Lung (tissue), 12 donors: Measurements from ENCODE around the gene TEX9. TPM values are rescaled to one million over a fixed set of nuclear protein-coding genes. Genes with fewer than 3 reads are reported as not detected.

Source experiments
- ATAC-seq: fragments of 200-7000 bp; cut with Tn5 transposase; one replicate; pipeline ENCODE4 v1.9.1; 2020; ENCODE audit warnings: moderate number of reproducible peaks; ENCODE audit not compliant: insufficient read depth, low FRiP score
- DNase-seq, 3 donors: peaks; one replicate each; pipeline ENCODE4 v3.0.0-alpha.2; 2013 to 2017
- H3K27ac ChIP-seq, 2 donors: one replicate each; pipeline ENCODE4 v1.5.1; 2013; ENCODE audit warnings: mild to moderate bottlenecking in 2 of 2, moderate library complexity in 2 of 2, control low read depth in 1 of 2, inconsistent platforms in 1 of 2, low read depth in 1 of 2, low read length in 1 of 2
- H3K27me3 ChIP-seq, 3 donors: one replicate each; pipeline ENCODE4 v1.5.1; 2013; ENCODE audit warnings: low read length in 2 of 3; ENCODE audit not compliant: control insufficient read depth in 3 of 3, insufficient read depth in 3 of 3
- H3K36me3 ChIP-seq, 4 donors: one replicate each; pipeline ENCODE4 v1.5.1; 2013; ENCODE audit warnings: low read length in 4 of 4, mild to moderate bottlenecking in 1 of 4, moderate library complexity in 1 of 4; ENCODE audit not compliant: control insufficient read depth in 4 of 4, insufficient read depth in 4 of 4
- H3K4me1 ChIP-seq, 5 donors: one replicate each; pipeline ENCODE4 v1.5.1; 2013; ENCODE audit warnings: low read length in 5 of 5, mild to moderate bottlenecking in 2 of 5, moderate library complexity in 1 of 5; ENCODE audit not compliant: control insufficient read depth in 5 of 5, insufficient read depth in 5 of 5
- H3K4me3 ChIP-seq: one replicate; pipeline ENCODE4 v1.5.1; 2013; ENCODE audit warnings: mild to moderate bottlenecking, control low read depth, moderate library complexity
- H3K9ac ChIP-seq, 2 donors: one replicate each; pipeline ENCODE4 v1.5.1; 2013; ENCODE audit warnings: low read length in 2 of 2, control low read depth in 1 of 2; ENCODE audit not compliant: insufficient read depth in 1 of 2
- H3K9me3 ChIP-seq, 4 donors: one replicate each; pipeline ENCODE4 v1.5.1; 2013; ENCODE audit warnings: low read length in 3 of 4, mild to moderate bottlenecking in 1 of 4, moderate library complexity in 1 of 4; ENCODE audit not compliant: control insufficient read depth in 4 of 4, insufficient read depth in 3 of 4
- CTCF ChIP-seq: IDR thresholded peaks from 2 replicates; pipeline ENCODE4 v1.5.1; 2012; ENCODE audit warnings: mild to moderate bottlenecking; ENCODE audit errors: control extremely low read depth, extremely low read depth
- WGBS, 2 donors: extraction: QIAGEN DNeasy Blood & Tissue Kit; methylation state at CpG; one replicate each; pipeline ENCODE4 v1.1.7; 2013; 5-methylcytosine and 5-hydroxymethylcytosine counted together
- polyA plus RNA-seq, 2 donors: library from polyadenylated mRNA; stranded (reverse); fragments of 200-250 nt; gene quantifications; one replicate each; pipeline ENCODE4 v1.2.1, GENCODE V29; 2013
- total RNA-seq, 2 donors: library from RNA; depleted of rRNA in 1 of 2; stranded (reverse); fragments of >200 nt in 1 of 2; gene quantifications; one replicate each; pipeline ENCODE4 v1.2.1, GENCODE V29; 2014 to 2021
- donor health status: control.
- donor health status: control.
- donor health status: Bipolar disorder and iron deficiency.
- donor health status: healthy.
- donor health status: DM: yes; HTN: yes; CAD: no.

The TEX9 gene
- total and polyA plus RNA-seq, 4 donors, result 3.5 to 46.3 (median 11.0) TPM

GRCh38 chr15:56361987-56362386 lies 3.2 kb upstream of the TEX9 start:
- Histone ChIP-seq H3K27ac (no peak overlapping the region), H3K9me3 (peaks cover 0 to 5% (median 0%) of the 10 kb centered on the region in 4 donors), H3K27me3 (no peaks in the 10 kb centered on the region), H3K9ac (no peak overlapping the region), H3K36me3 (no peaks in the 10 kb centered on the region), H3K4me3 (no peak overlapping the region), H3K4me1 (peaks cover 0 to 19% (median 4%) of the 10 kb centered on the region in 5 donors)
- no peak for TF ChIP-seq CTCF
- 98 to 100% methylated on average over 1 of the region's 1 CpG for WGBS, 2 donors
- no peak for ATAC-seq
- DNase-seq, result no peak

- no peak for DNase-seq
- Histone ChIP-seq H3K4me1 (peaks cover 0 to 19% (median 4%) of the 10 kb centered on the region in 5 donors), H3K36me3 (no peaks in the 10 kb centered on the region), H3K9me3 (peaks cover 0 to 5% (median 0%) of the 10 kb centered on the region in 4 donors), H3K27ac (no peak overlapping the region), H3K4me3 (no peak overlapping the region), H3K27me3 (no peaks in the 10 kb centered on the region), H3K9ac (peak overlapping the region in 1 of 2 donors; percentile 38)
- WGBS, 2 donors, result 35 to 38% methylated on average over 2 of the region's 2 CpGs
- ATAC-seq, result no peak
- no peak for TF ChIP-seq CTCF
These were observed 985 bp downstream of the TEX9 start for GRCh38 chr15:56366211-56366610.

- Histone ChIP-seq H3K27ac (no peak overlapping the region), H3K9me3 (peaks cover 0 to under 1% (median 0%) of the 10 kb centered on the region in 4 donors), H3K4me1 (peaks cover 0 to 19% (median 4%) of the 10 kb centered on the region in 5 donors), H3K4me3 (no peak overlapping the region), H3K36me3 (no peaks in the 10 kb centered on the region), H3K27me3 (no peaks in the 10 kb centered on the region), H3K9ac (no peak overlapping the region)
- WGBS, 2 donors, result 90 to 92% methylated on average over 3 of the region's 3 CpGs
- no peak for DNase-seq
- TF ChIP-seq CTCF, result no peak
- no peak for ATAC-seq
These were observed 1.9 kb downstream of the TEX9 start for GRCh38 chr15:56367156-56367555.

GRCh38 chr15:56369234-56369633 lies 4.0 kb downstream of the TEX9 start:
- Histone ChIP-seq H3K4me1 (peaks cover 0 to 19% (median 4%) of the 10 kb centered on the region in 5 donors), H3K36me3 (no peaks in the 10 kb centered on the region), H3K9ac (no peak overlapping the region), H3K27ac (no peak overlapping the region), H3K4me3 (no peak overlapping the region), H3K9me3 (no peaks in the 10 kb centered on the region), H3K27me3 (no peaks in the 10 kb centered on the region)
- 78 to 91% methylated on average over 4 of the region's 4 CpGs for WGBS, 2 donors
- ATAC-seq (no peak), DNase-seq (no peak)
- no peak for TF ChIP-seq CTCF
